GM21619 (cell line): ENCODE data around the gene DNAJB1.
A peak's percentile ranks its signal among the peaks of the same experiment; 100 is the strongest.
"Not testable (repeated sequence)": the region's sequence is repeated elsewhere in the genome, so short reads cannot be mapped to it uniquely, and the experiment has no call there.

Experiments used
- ATAC-seq: cut with Tn5 transposase; IDR thresholded peaks from one replicate; pipeline ENCODE4 v1.9.1; 2021; ENCODE audit not compliant: unreplicated experiment

Gene DNAJB1

GRCh38 chr19:14517840-14518505 is at the start of gene DNAJB1:
Gene DNAJB1, minus strand, starts transcription at chr19:14518397. Its CDS starts 48 bp downstream, at chr19:14518349.
- ATAC-seq: peak; percentile 46

- no peak for ATAC-seq
These were observed 48.9 kb upstream of the DNAJB1 start for GRCh38 chr19:14567079-14567478.

GRCh38 chr19:14566712-14567077 is 48.5 kb upstream of the DNAJB1 start:
- ATAC-seq: no peak

GRCh38 chr19:14565765-14566711 is 47.8 kb upstream of the DNAJB1 start:
- ATAC-seq: no peak

- no peak for ATAC-seq
These were observed 47.1 kb upstream of the DNAJB1 start for GRCh38 chr19:14565298-14565679.

- not testable (repeated sequence) for ATAC-seq
These were observed 46.6 kb upstream of the DNAJB1 start for GRCh38 chr19:14564652-14565297.

- no peak for ATAC-seq
These were observed 45.9 kb upstream of the DNAJB1 start for GRCh38 chr19:14563989-14564651.

- no peak for ATAC-seq
These were observed 45.4 kb upstream of the DNAJB1 start for GRCh38 chr19:14563590-14563926.

- ATAC-seq: no peak
These were observed 44.7 kb upstream of the DNAJB1 start for GRCh38 chr19:14562660-14563589.

- ATAC-seq: no peak
These were observed 43.7 kb upstream of the DNAJB1 start for GRCh38 chr19:14561847-14562351.

- ATAC-seq: no peak
These were observed 43.1 kb upstream of the DNAJB1 start for GRCh38 chr19:14561249-14561648.

GRCh38 chr19:14560776-14561108 is 42.5 kb upstream of the DNAJB1 start:
- ATAC-seq: no peak

GRCh38 chr19:14559916-14560775 is 41.9 kb upstream of the DNAJB1 start:
- ATAC-seq: no peak

- no peak for ATAC-seq
These were observed 40.3 kb upstream of the DNAJB1 start for GRCh38 chr19:14558370-14559066.

GRCh38 chr19:14556662-14557188 is 38.5 kb upstream of the DNAJB1 start:
- peak; percentile 56 for ATAC-seq

GRCh38 chr19:14555918-14556661 is 37.9 kb upstream of the DNAJB1 start:
- ATAC-seq: no peak

GRCh38 chr19:14554382-14554812 is 36.2 kb upstream of the DNAJB1 start:
- no peak for ATAC-seq

GRCh38 chr19:14553939-14554243 is 35.7 kb upstream of the DNAJB1 start:
- no peak for ATAC-seq
